ENCODE data around the gene ACOT8. TPM values are rescaled to one million over a fixed set of nuclear protein-coding genes. Genes with fewer than 3 reads are reported as not detected.

ACOT8 gene
- total and polyA plus RNA-seq, 2 of the 8 experiments (the other 6 are each of a cell fraction or from before 2014, with no cell fraction given): 37.6 to 88.8 TPM

- Histone ChIP-seq H3K4me1 (replicated peaks in 1 of 4; ENCODE audit: control insufficient read depth in 3 of 4, insufficient read depth in 4 of 4, low read length in 3 of 4) (no peaks in the 10 kb centered on the region), H2AFZ (ENCODE audit: low read length) (no peak overlapping the region), H2BK15ac (ENCODE audit: low read length) (no peak overlapping the region), H2BK12ac (ENCODE audit: low read depth, low read length) (no peak overlapping the region), H3K56ac (replicated peaks; ENCODE audit: insufficient read length, low read depth, low read length) (no peak overlapping the region), H3K18ac (ENCODE audit: extremely low read depth, low read length) (no peak overlapping the region), H3K14ac (ENCODE audit: insufficient read length) (no peak overlapping the region), H4K5ac (ENCODE audit: insufficient read length, low read depth, low read length) (no peak overlapping the region), H3K79me1 (ENCODE audit: low read depth, low read length) (no peaks in the 10 kb centered on the region), H3K27me3 (replicated peaks in 1 of 4; ENCODE audit: control insufficient read depth in 3 of 4, extremely low read depth in 1 of 4, insufficient read depth in 3 of 4, low read length in 3 of 4) (no peaks in the 10 kb centered on the region), H2AK5ac (ENCODE audit: low read depth, low read length) (no peak overlapping the region), H3K23ac (ENCODE audit: insufficient read length) (no peak overlapping the region), H2BK5ac (ENCODE audit: low read depth, low read length) (no peak overlapping the region), H3K4ac (replicated peaks; ENCODE audit: insufficient read length, low read depth, low read length) (no peak overlapping the region), H3K9me3 (ENCODE audit: insufficient read depth in 2 of 2, low read depth in 1 of 2, low read length in 1 of 2) (no peaks in the 10 kb centered on the region), H4K8ac (ENCODE audit: extremely low read depth, insufficient read depth, low read length) (no peak overlapping the region), H2BK120ac (replicated peaks; ENCODE audit: low read depth, low read length) (no peak overlapping the region), H4K20me1 (replicated peaks in 1 of 2; ENCODE audit: control insufficient read depth in 1 of 2, insufficient read depth in 2 of 2, low read length in 2 of 2) (no peaks in the 10 kb centered on the region), H3K4me2 (ENCODE audit: insufficient read depth in 1 of 2, low read depth in 2 of 2, low read length in 2 of 2) (no peak overlapping the region), H4K91ac (replicated peaks; ENCODE audit: insufficient read length, low read length) (no peak overlapping the region), H3K27ac (ENCODE audit: low read depth, low read length) (no peak overlapping the region), H3K9ac (replicated peaks in 1 of 4; ENCODE audit: extremely low read depth in 1 of 4, low read depth in 3 of 4, low read length in 3 of 4) (no peak overlapping the region), H2BK20ac (ENCODE audit: low read length) (no peak overlapping the region), H3K23me2 (ENCODE audit: low read depth, low read length) (no peaks in the 10 kb centered on the region), H3K36me3 (ENCODE audit: control insufficient read depth in 2 of 4, insufficient read depth in 4 of 4, low read length in 3 of 4) (peaks cover 0 to 9% (median 7%) of the 10 kb centered on the region in 4 experiments; a peak in 6 of 8 replicates), H3K79me2 (ENCODE audit: control insufficient read depth in 1 of 2, insufficient read depth in 2 of 2, low read length in 2 of 2) (no peaks in the 10 kb centered on the region), H3K4me3 (ENCODE audit: extremely low read depth in 1 of 4, insufficient read depth in 2 of 4, low read depth in 3 of 4, low read length in 4 of 4) (no peak overlapping the region)
- DNase-seq (ENCODE audit: low read depth in 1 of 2, low spot score in 2 of 2): no peak
- WGBS, 2 experiments (ENCODE audit: extremely low coverage in 1 of 2, insufficient coverage in 1 of 2, insufficient read length in 1 of 2, insufficient replicate concordance in 2 of 2, low coverage in 1 of 2, low lambda C conversion rate in 2 of 2, missing lambda C conversion rate in 1 of 2): 79% methylated on average over 1 of the region's 1 CpG; no CpG with 5 or more reads in 1 of the 2 experiments
- no peak for FAIRE-seq
- POLR2A ChIA-PET (ENCODE audit: partially characterized antibody): interaction anchor here (1.0 to 8.1 kb wide), 6 partner anchors 7 to 61 kb away, joined by 3 to 39 read pairs (median 4); partner anchors contain the start of genes ACOT8, UBE2C, ZSWIM1 and ZSWIM3
- CTCF ChIA-PET (ENCODE audit: partially characterized antibody): interaction anchor here (1.0 to 1.8 kb wide), 3 partner anchors 16 to 96 kb away, joined by 3 to 5 read pairs (median 4); no protein-coding TSS in a partner anchor
- TF ChIP-seq POLR2A (IDR thresholded peaks at IDR 0.05; ENCODE audit: control extremely low read depth in 1 of 2, low read depth in 2 of 2, low read length in 2 of 2): no peak
- no peak for TF ChIP-seq KDM5A (IDR thresholded peaks at IDR 0.05; ENCODE audit: low read length)
- no peak for TF ChIP-seq CBX8 (IDR thresholded peaks at IDR 0.05; ENCODE audit: borderline replicate concordance, low read depth, low read length)
- TF ChIP-seq CREB1 (IDR thresholded peaks at IDR 0.05): no peak
- no peak for TF ChIP-seq MAX (IDR thresholded peaks at IDR 0.05)
These were observed 16.4 kb upstream of the ACOT8 start for GRCh38 chr20:45873409-45874103.

Data from H1 (cell line).